GM20000 (cell line): ENCODE measurements around the gene KIF4B.

Source experiments
- DNase-seq: peaks from one replicate; pipeline ENCODE4 v3.0.0; 2012; ENCODE audit warnings: low spot score
- CTCF ChIP-seq: IDR thresholded peaks from 2 replicates; pipeline ENCODE4 v1.5.1; 2012; ENCODE audit warnings: mild to moderate bottlenecking, control low read depth; ENCODE audit errors: extremely low read depth, missing control alignments

Gene KIF4B

DNA sequence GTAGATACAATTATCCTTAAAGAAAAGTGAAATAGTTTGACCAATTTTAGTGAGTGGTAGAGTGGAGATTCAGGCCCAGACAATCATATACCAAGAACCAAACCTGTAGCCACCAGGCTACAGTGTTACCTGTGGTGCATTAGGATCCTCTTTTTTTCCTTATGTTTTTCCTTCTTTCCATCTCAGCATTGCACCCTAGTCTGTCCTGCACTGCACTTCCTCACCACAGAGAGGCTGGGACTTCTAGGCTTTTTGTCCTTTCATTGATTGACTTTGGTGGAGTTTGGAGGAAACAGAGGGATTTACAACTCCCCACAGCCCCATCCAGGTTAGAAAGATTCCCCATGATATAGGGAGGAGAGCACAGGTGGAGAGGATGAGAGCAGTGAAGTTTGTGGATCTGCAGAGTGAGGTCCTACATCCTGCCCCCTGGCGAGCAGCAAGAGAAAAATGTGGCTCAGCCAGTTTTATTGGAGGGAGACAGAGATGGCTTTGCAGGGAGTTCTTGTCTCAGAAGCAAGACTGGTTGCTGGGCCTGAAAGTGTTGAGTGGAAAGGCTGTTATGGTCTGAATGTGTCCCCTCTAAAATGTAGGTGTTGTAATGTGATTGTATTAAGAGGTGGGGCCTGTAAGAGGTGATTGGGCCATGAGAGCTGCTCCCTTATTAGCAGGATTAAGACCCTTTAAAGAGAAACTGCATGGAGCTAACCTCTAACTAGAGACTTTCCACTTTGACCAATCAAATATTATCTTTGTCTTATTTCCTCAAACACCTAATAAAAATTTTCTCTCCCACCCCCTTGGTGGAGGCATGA lies 36.2 kb downstream of the KIF4B start:
- peak; percentile 45 for TF ChIP-seq CTCF
- no peak for DNase-seq

- no peak for DNase-seq
- no peak for TF ChIP-seq CTCF
Measured at GRCh38 chr5:155050384-155051019, 36.9 kb downstream of the KIF4B start.

GRCh38 chr5:155052532-155052931 lies 39.0 kb downstream of the KIF4B start:
- DNase-seq, result no peak
- no peak for TF ChIP-seq CTCF

- no peak for DNase-seq
Measured at GRCh38 chr5:155053501-155053900, 39.9 kb downstream of the KIF4B start.

DNA sequence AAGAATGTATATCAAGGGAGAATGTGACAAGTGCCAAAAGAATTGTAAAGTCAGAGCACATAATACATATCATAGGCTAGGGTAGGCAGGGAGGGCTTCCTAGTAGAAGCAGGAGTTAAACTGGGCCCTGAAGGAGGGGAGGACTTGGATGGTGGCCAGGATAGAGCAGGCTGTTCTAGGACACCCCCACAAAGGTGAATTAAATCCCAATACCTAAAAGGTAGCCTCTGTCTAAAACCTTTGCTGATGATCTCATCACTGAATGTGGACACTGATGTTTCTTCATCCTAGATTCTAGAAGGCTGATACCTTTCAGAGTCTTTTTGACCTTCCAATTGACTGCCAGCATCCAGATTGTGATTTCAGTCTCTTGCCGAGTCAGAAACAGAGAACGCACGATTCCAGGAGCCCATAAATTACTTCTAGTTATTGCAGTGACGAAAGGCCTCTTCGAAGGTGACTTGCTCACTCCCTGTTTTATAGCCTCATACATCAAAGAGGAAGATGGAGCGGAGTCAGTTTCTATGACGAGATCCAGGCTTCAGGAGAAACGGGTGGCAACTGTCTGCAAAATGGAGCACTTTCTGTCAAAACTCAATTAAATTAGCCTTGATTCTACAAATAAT lies 43.2 kb downstream of the KIF4B start:
- DNase-seq, result no peak
- TF ChIP-seq CTCF, result no peak

More at GRCh38 chr5:155053501-155053900, 39.9 kb downstream of the KIF4B start:
- no peak for TF ChIP-seq CTCF

DNA sequence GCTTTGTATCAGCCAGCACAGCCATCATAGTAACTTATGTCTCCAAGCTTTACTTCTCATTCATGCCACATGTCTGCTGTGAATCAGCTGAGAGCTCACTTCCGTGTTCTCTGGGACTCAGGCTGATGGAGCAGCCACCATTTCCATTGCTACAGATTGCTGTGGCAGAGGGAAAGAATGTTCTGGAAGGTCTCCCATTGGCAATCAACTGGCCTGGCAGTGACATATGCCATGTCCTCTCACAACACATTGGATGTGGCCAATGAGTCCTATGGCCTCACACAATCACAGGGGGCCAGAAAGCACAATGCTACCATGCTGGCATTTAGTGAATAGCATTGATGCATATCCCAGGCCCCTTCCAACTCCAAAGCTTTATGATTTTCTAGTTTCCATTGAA lies 44.1 kb downstream of the KIF4B start:
- DNase-seq, result no peak
- no peak for TF ChIP-seq CTCF

- peak; percentile 17 for DNase-seq
- no peak for TF ChIP-seq CTCF
Measured at GRCh38 chr5:155064580-155064979, 51.0 kb downstream of the KIF4B start.
